Measurements from ENCODE around the gene FILIP1L. TPM values are rescaled to one million over a fixed set of nuclear protein-coding genes. Genes with fewer than 3 reads are reported as not detected.

The FILIP1L gene
- total and polyA plus RNA-seq, 2 of the 13 experiments (the other 11 are each of a cell fraction or from before 2014, with no cell fraction given) = 8.1 to 187 TPM

GRCh38 chr3:99817437-99818240, 296.7 kb downstream of the FILIP1L start, which contains the start of gene CMSS1 (continued):
- TF ChIP-seq TERF1 (CRISPR knock-in tag; IDR thresholded peaks at IDR 0.05) (no peak), PCBP2 (optimal IDR thresholded peaks at IDR 0.05; ENCODE audit: low read depth, low read length, poor library complexity, severe bottlenecking) (no peak), TGIF2 (CRISPR knock-in tag; IDR thresholded peaks at IDR 0.05) (no peak; the same call in 1 of the 2 replicates), TBX3 (IDR thresholded peaks at IDR 0.05; ENCODE audit: borderline replicate concordance) (0 out of 2 replicates have a peak, but pooled peaks have one; percentile 42), HNRNPL (IDR thresholded peaks at IDR 0.05; ENCODE audit: low read depth, low read length) (0 out of 2 replicates have a peak, but pooled peaks have one; percentile 74), THRA (CRISPR knock-in tag; IDR thresholded peaks at IDR 0.05; ENCODE audit: borderline replicate concordance) (no peak), ZXDC (CRISPR knock-in tag; IDR thresholded peaks at IDR 0.05) (no peak), NCOR1 (IDR thresholded peaks at IDR 0.05; ENCODE audit: borderline replicate concordance, low read length) (peak; percentile 57; the same call in 1 of the 2 replicates), RBFOX2 (IDR thresholded peaks at IDR 0.05; ENCODE audit: low read depth, low read length) (peak; percentile 71), IKZF4 (CRISPR knock-in tag; IDR thresholded peaks at IDR 0.05; ENCODE audit: borderline replicate concordance, low read depth, not compliant biosample characterization) (no peak), ZNF24 (IDR thresholded peaks at IDR 0.05) (no peak), RARA (CRISPR knock-in tag; IDR thresholded peaks at IDR 0.05) (no peak; the same call in 1 of the 2 replicates), ZNF260 (CRISPR knock-in tag; IDR thresholded peaks at IDR 0.05; ENCODE audit: borderline replicate concordance, low read depth) (no peak), NFIB (CRISPR knock-in tag; IDR thresholded peaks at IDR 0.05; ENCODE audit: borderline replicate concordance) (no peak), TARDBP (CRISPR knock-in tag; IDR thresholded peaks at IDR 0.05) (peak; percentile 59), CEBPB (IDR thresholded peaks at IDR 0.05; ENCODE audit: borderline replicate concordance, low read depth, low read length) (no peak), PATZ1 (CRISPR knock-in tag; IDR thresholded peaks at IDR 0.05) (no peak), GTF3A (CRISPR knock-in tag; conservative IDR thresholded peaks at IDR 0.05) (no peak), ZNF784 (CRISPR knock-in tag; IDR thresholded peaks at IDR 0.05; ENCODE audit: borderline replicate concordance) (0 out of 2 replicates have a peak, but pooled peaks have one; percentile 33)

Measured in HepG2 (cell line).